Stimulated activated CD8-positive, alpha-beta memory T cell treated with anti-CD3 and anti-CD28 coated beads, Interleukin-12 subunit alpha, Interleukin-12 subunit beta, amount 100 ng/mL, for 24 hours (primary cell): ENCODE measurements around the gene CENPM.

Experiments
- DNase-seq: peaks from one replicate; pipeline ENCODE4 v3.0.0-alpha.2; 2020; ENCODE audit errors: extremely low read depth

Gene CENPM, protein sequence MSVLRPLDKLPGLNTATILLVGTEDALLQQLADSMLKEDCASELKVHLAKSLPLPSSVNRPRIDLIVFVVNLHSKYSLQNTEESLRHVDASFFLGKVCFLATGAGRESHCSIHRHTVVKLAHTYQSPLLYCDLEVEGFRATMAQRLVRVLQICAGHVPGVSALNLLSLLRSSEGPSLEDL

DNA sequence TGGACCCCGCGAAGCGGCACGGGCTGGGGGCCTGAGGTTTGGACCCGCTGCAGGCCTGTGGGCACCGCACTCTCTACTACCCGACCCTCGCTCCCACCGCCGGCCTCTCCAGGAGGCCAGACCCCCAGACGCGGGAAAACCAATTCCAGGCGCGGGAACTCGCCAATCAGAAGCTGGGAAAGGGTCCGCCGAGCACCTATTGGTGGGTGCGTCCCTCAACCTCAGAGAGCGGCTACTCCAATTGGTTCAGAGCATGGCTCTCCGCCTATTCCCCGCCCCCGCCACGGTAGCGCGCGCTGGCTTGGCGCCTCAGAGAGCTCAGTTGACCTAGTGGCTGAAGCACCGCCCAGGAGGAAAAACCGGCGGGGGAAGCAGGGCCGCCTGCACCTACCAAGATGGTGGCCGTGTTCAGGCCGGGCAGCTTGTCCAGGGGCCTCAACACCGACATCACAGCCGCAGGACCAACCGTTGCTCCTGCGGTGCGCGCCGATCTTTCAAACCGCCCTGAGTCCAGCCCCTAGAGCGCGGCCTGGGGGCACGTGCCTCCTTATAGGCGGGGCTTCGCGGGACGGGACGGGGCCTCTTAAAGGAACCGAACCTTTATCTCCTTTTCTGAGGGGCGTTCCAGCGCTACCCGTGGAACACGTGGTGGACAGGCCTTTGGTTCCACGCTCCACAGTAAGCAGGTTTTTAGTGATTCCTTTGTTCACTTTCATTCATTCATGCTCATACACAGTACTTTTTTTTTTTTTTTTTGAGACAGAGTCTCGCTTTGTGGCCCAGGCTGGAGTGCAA lies at the start of gene CENPM:
TSS of gene CENPM (minus strand) at position 524 of the 795 bp plus-strand sequence. CDS start at position 448, 76 bp downstream.
- peak; percentile 84 for DNase-seq

DNA sequence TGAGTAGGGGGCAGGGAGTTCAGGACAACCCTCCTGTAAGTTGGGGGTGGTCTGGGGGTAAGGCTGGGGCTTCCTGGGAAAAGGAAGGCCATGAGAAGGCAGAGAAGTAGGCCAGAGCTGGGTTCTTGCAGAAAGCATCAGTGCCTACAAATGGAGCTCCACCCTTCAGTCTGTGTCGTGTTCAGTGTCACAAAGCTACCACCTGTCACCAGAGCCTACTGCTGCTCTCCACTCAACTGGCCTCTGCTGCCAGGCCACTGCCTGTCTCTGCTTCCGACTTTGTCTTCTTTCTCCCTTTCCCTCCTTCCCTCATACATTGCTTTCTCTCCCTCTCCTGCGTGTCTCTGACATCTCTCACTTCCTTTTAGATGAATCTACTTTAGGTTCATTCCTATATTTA lies 48.3 kb upstream of the CENPM start:
- no peak for DNase-seq

DNA sequence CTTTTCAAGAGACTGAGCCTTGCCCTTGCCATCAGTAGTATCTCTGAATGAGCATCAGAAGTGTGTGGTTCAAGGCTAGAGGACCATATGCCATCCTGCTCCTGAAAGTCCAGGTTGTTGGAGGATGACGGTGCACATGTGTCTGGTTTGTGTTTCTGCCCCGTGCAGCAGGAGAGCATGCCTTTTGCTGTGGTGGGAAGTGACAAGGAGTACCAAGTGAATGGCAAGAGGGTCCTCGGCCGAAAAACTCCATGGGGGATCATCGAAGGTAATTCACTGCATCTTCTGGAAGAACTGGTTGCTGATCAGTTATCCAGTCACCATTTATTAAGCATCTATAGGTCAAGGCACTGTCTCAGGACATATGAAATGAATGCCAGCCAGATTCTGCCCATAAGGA lies 45.5 kb upstream of the CENPM start:
- DNase-seq: no peak

DNA sequence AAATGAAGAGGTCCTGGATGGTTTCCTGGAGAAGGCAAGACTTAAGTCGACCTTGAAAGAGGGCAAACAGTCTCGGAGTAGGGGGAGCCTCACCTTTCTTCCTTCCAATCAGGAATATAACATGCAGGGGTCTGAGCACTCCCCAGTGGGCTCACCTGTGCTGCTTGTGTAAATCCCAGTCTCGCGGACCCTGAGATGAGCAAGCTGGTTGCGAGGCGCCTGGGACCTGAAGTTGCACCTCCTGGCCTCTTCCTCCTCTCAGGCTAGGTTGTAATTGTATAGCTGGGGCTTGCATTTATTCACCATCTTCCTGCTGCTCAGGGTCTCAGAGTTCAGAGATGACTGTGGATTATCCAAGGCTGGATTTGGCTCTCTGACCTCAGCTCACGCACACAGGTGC lies 44.2 kb upstream of the CENPM start:
- DNase-seq: no peak

DNA sequence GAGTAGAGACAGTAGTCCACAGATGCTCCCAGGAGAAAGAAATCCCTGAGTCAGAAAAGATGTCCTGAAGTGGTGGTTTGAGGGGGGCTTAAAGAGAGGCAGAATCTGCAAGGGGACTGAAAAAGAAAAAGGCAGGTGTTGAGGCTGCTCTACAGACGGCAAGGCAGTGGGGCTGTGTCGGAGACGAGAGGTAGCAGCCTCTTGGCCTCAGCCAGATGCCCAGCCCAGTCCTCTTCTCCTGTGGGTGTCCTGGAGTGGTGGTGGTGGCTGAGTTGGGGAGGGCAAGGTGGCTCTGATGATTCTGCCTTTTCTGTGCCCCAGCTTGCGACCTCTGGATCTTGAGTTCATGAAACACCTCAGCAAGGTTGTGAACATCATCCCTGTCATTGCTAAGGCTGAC lies 42.3 kb upstream of the CENPM start:
- DNase-seq: no peak

DNA sequence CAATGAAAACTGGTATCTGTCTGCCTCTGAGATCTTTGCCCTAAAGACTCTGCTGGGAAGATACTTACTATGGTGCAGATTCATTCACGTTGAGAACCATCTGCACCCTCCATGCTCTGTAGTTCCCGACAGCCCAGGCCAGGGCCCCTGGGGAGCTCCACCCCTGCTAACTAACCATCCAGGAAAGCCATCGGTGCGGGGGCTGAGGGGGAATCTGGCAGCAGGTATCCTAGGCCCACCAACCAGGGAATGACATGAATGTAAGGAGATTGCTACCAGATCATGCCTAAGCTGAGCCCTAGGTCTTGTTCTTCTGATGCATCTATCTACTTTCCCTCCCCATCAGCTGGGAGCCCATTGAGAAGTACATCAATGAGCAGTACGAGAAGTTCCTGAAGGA lies 40.3 kb upstream of the CENPM start:
- DNase-seq: no peak

DNA sequence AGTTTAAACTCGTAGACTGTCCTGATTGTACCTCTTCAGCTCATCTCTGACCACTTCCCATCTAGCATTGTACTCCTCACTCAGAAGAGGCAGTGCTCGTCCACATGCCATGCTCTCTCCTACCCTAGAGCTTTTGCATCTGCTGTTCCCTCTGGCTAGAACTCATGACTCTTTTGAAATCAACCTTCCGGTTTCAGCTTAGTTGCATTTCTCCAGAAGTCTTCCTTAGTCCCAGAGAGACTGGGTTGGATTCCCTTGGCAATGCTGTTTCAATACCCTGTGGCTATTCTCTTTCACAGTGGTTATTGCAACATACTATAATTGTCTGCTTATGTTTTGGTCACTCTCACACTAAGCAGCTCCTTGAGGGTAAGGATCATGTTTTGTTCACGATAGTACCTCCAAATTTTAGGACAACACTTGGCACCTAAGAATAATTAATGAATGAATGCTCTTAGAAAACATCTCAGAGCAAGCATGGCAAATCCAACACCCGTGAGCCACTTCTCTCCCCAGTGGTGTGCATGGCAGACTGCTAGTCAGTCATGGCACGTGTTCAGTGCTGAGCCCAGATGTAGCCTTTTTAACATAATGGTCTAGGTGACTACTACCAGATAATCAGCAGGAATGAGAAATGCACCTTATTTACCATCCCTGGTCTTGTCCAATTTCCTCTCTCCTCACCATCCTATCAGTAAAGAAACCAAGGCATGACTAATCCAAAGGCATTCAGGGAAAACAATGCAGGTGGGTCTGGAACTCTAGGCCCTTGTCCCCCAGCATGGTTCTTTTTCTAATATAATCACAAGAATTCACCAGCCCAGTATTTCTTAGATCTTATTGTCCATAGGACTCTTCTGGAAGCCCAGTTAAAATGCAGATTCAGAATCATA lies 36.8 kb upstream of the CENPM start:
- DNase-seq: no peak

DNA sequence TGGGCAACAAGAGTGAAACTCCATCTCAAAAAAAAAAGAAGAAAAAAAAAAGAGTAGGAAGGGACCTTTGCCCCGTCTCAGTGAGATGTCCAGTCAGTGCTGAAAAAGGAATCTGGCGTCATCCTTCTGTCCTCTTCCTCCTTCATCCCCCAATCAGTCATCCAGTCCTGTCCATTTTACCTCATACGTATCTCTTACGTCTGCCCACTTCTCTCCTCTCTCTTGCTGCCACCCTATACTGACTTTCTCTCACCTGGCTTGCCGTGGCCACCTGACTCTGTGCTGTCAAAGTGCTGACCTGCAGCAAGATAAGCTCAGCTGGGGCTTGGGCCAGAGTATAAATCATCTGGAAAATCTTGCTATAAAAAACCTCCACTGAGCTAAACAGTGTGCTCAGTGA lies 35.9 kb upstream of the CENPM start:
- DNase-seq: no peak

DNA sequence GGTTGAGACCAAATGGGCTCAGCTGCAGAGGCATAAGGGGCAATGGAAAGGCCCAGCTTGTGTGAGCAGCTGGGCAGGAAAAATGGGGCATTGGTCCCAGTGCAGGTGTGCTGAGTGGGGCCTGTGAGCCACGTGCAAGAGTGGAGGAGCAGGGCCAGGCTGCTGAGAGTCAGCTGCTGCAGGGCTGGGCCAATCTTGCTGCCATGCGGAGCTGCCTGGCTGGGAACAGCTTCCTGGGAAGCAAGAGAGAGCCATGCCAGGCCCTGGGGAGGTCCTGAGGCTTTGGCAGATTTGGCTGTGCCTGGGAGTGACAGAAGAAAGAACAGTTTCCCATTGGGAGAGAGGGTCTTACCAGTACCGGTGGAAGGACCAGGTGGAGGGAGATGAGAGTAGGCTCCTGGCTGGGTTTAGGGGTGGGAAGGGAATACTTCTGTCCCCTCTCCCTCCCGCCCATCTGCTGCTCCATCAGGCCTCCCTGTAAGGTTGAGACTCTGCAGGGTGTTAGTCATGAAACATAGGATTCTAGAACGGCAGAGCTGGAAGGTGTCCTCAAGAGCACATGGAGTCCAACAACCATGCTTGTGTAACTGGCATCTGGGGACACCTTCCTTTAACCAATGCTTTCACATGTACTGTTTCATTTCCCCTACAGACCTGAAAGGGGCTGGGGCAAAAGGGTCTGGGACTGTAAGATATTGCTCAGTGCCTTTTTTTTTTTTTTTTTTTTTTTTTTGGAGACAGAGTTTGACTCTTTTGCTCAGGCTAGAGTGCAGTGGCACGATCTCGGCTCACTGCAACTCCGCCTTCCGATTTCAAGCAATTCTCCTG lies 32.7 kb upstream of the CENPM start:
- DNase-seq: no peak

DNA sequence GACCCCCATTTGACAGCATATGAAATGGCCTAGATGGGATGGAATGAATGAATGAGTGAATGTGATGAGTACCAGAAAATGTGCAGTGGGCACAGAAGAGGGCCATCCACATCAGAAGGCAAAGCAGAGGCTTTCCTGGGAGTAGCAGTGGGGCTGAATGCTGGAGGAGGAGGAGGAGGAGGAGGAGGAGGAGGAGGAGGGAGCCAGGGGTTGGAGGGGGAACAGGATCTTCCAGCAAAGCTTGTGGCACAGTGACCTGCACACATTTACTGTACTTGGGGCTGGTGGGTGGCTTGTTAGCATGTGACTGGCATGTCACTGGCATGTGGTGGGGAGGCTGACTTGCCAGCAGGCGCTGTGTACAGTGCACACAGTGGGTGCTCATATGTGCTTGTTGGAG lies 31.8 kb upstream of the CENPM start:
- no peak for DNase-seq

DNA sequence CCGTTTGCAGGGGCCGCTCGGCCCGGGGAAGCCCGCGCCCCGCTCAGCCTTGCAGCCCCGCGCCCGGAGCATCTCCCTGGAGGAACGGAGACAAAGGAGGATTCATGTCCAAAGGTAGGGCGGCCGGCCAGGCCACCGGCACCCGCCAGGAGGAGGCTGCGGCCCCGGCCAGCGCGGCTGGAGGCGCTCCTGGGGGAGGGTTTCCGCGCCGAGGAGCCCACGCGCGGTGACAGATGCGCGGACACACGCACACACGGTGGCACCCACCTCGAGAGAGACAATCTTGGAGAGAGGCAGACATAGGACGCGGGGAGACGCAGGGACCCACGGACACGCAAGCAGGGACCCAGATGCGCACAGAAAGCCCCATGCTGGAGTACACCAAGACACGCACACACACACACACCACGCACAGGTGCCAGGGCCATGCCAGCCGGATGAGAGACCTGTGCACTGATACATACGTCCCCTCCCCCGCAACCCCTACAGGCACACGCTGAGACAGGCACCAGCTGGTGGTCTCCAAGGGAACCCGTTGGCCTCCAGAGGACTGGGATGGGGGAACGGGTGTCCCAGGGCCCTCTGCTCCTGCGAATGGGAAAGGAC lies 30.1 kb upstream of the CENPM start:
- no peak for DNase-seq

DNA sequence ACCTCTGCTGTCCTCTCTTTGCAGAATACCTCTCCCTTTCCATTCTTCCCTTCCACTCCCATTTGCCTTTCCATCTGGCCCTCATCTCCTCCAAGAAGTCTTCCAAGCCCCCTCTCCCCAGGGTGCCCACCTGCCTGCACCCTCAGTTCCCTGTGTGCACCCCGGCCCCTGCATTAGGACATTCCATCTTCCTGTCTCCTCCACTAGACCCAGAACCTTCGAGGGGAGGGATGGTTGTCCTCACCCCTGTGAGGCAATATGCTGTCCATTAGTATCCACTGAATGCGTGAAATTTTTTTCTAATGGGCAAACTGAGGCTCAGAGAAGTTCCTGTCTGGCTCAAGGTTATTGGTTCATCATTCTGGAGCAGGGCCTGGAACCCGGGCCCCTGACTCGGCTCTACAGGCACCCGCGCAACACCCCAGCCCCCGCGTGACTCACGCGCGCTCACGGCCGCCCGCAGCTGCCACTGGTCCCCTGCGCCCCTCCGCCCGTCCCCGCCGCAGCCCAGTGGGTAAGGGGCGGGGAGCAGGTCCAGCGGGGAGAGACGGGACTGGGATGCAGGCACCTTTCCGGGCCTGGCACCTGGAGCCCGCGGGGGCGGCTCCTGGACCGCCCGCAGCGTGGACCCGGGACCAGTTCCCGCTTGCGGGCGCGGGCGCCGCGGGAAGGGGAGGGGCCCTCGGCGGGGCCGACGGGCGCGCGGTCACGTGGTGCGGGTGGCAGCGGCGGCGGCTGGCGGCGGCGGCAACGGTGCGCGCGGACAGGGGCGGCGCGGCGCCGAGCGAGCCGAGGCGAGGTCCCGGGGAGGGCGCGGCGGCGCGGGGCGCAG lies 29.3 kb upstream of the CENPM start:
- DNase-seq: no peak

DNA sequence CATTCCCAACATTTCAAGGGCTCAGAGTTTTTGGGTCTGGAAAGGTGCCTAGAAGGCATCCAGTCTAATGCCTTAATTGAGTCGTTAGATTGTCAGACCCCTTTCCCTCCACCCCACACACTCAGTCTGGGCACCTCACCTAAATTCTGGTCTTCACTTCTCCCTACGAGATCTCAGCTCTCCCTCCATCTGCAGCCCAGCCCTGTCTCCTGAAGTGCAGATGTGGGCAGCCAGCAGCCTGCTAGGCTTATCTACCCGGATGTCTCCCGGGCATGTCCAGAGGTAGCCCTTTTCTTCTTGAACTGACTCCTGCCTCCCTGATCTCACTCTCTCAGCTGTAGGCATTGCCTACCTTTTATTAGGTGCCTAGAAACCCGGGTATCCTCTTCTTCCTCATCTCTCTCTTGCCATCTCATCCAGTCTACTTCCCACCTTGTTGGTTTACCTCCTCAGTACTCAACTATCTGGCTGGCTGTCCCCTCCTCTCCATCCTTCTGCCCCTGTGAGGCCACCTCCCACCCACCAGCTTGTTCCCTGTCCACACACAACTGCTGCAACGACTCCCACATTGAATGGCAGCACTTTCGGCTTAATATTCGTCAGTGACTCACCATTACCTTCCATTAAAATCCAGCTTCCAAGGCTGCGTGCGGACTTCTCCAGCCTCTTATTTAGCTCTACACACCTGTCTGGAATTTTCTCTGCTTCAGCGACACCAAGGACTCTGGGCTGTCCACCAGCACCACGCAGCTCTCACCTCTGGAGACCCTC lies 28.5 kb upstream of the CENPM start:
- DNase-seq: no peak

DNA sequence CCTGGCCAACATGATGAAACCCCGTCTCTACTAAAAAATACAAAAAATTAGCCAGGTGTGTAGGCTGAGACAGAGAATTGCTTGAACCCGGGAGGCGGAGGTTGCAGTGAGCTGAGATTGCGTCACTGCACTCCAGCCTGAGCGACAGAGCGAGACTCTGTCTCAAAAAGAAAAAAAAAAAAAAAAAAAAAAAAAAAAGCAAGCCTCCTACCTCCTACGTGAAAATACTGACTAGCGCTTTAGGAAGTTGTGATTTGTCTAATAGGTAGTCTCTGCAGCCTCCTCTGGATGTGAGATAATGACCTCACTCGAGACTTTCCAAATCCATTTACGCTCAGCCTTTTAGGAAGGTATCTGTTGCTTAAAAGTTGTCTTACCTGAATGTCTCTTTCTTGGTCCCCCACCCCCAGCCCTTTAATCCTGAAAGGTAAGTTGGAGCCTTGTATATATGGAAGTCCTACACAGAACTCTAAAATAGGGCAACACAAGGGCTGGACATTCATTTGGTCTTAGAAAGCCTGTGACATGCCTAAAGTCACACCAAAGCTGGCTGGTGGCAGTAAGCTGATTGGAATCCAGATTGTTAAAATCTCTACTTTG lies 27.8 kb upstream of the CENPM start:
- no peak for DNase-seq

DNA sequence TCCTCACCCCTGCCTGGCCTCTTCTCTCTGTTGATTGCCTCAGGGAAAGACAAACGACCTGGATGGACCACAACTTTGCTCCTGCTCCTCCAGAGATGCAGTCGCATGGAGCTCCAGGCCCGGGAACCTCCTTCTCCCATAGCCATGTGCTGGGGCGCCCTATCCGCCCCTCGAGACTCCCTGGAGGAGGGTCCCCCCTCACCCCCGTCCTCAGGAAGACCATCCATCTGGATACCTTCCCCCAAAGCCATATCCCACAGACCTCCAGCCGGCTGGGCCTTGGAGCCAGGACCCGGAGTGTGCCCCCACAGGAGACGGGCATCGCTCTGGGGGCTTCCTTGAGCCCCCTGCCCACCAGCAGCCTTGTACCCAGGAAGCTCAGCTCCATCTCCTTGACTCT lies 24.5 kb upstream of the CENPM start:
- DNase-seq: no peak

DNA sequence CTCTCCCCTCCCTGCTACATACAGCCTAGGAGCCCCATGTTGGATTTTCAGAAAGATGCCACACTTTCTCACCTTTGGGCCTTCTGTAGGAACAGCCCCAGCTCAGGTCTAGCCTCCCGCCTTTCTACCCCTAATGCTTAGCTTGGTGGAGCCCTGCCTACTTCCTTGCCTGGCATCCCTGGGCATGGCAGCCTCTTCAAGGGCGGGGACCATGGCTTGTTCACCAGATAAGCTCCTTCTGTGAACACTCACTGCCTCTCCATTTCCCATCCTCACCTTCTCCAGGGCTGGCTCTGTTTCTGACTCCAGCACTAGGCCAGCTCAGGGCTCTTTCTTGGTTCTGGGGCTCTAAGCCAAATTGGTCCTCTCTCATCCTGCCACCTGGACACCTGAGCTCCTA lies 23.6 kb upstream of the CENPM start:
- DNase-seq: no peak

DNA sequence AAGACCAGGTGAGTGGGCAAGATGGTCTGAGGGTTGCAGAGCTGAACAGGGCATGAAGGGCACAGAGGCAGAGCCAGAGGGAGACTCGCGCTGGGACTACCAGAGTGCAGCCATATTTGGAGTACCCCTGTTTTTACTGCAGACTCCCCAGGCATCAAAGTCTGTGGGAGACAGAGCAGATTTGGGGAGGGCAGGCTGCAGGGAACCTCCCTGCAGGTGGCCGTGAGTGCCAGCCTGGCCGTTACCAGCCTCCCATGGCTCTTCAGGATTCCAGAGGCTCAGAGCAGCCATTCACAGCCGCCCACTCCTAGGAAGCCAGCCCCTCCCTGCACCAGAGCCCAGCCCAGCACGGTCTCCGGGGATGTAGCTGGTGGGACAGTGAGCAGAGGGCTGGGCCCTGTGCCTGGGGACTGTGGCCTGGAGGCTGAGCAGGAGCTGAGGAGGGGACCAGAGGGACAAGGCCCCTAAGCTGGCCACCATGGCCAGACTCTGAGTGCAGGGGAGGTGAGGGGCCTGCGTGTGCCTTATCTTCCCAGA lies 22.2 kb upstream of the CENPM start, which contains the start of gene SEPTIN3:
TSS of gene SEPTIN3 (plus strand) at position 334 of the 537 bp plus-strand sequence. CDS start 2,050 bp downstream, outside the sequence.
- no peak for DNase-seq

DNA sequence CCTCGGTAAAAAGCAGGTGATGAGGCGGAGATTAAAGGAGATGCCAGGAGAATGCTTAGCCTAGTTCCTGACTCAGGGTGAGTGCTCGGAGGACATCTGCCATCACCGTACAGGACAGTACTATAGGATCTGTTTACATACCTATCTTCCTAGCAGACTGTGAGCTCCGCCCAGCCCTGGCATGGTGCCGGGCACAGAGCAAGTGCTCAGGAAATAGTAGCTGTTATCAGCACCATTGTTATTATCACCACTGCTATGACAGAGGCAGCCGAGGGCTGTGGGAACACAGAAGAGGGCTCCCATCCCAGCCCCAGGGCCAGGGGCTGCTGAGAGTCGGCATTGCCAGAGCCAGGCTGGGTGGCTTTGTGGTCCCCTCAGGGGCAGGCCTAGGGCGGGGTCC lies 21.6 kb upstream of the CENPM start:
- no peak for DNase-seq
